Endodermal cell (in vitro differentiated cells): ENCODE data around the gene C15orf39. TPM values are rescaled to one million over a fixed set of nuclear protein-coding genes. Genes with fewer than 3 reads are reported as not detected.
A peak's percentile ranks its signal among the peaks of the same experiment; 100 is the strongest.

Experiments
- DNase-seq: peaks from one replicate; pipeline ENCODE4 v3.0.0-alpha.2; 2017
- H3K27ac ChIP-seq: 2 replicates; pipeline ENCODE4 v1.5.1; 2013; ENCODE audit warnings: mild to moderate bottlenecking, low read depth, low read length, moderate library complexity
- H3K27me3 ChIP-seq: 2 replicates; pipeline ENCODE4 v1.6.1; 2013; ENCODE audit warnings: mild to moderate bottlenecking, low read length, moderate library complexity; ENCODE audit not compliant: insufficient read depth, control insufficient read depth, poor library complexity, severe bottlenecking
- H3K36me3 ChIP-seq: 2 replicates; pipeline ENCODE4 v1.7.0; 2013; ENCODE audit warnings: mild to moderate bottlenecking, low read length, moderate library complexity; ENCODE audit not compliant: control insufficient read depth, insufficient read depth
- H3K4me1 ChIP-seq: one replicate; pipeline ENCODE4 v1.7.0; 2013; ENCODE audit warnings: low read length; ENCODE audit not compliant: control insufficient read depth, insufficient read depth
- H3K4me3 ChIP-seq: 2 replicates; pipeline ENCODE4 v1.5.1; 2013; ENCODE audit warnings: mild to moderate bottlenecking, low read length, moderate library complexity
- H3K9ac ChIP-seq: 2 replicates; pipeline ENCODE4 v1.6.1; 2013; ENCODE audit warnings: mild to moderate bottlenecking, low read length, moderate library complexity; ENCODE audit not compliant: poor library complexity, severe bottlenecking; ENCODE audit errors: extremely low read depth
- H3K9me3 ChIP-seq: 2 replicates; pipeline ENCODE4 v1.6.1; 2013; ENCODE audit warnings: mild to moderate bottlenecking, low read length, moderate library complexity; ENCODE audit not compliant: control insufficient read depth
- H3K27ac Mint-ChIP-seq: 2 replicates; pipeline ENCODE4 v1.8.0; 2020; ENCODE audit warnings: mixed read lengths
- H3K27me3 Mint-ChIP-seq: 2 replicates; pipeline ENCODE4 v1.8.0; 2021; ENCODE audit warnings: mild to moderate bottlenecking, mixed read lengths; ENCODE audit not compliant: insufficient read depth
- H3K36me3 Mint-ChIP-seq: 2 replicates; pipeline ENCODE4 v1.8.0; 2020; ENCODE audit warnings: low read depth, mixed read lengths
- H3K4me1 Mint-ChIP-seq: 2 replicates; pipeline ENCODE4 v1.8.0; 2020; ENCODE audit warnings: mixed read lengths
- H3K4me3 Mint-ChIP-seq: 2 replicates; pipeline ENCODE4 v1.8.0; 2020; ENCODE audit warnings: mild to moderate bottlenecking, moderate library complexity, mixed read lengths
- H3K9me3 Mint-ChIP-seq: 2 replicates; pipeline ENCODE4 v1.8.0; 2020; ENCODE audit warnings: mild to moderate bottlenecking, mixed read lengths
- CTCF ChIP-seq: fragments of 200-600 bp; sonication (generic); conservative IDR thresholded peaks from 2 replicates; pipeline ENCODE4 v1.5.0; 2021; ENCODE audit warnings: antibody characterized with exemption, mild to moderate bottlenecking
- WGBS, 2 experiments: methylation state at CpG; one replicate each; pipeline versions ENCODE4 v1.1.5 to v1.1.7; 2013; ENCODE audit warnings: missing lambda C conversion rate in 2 of 2, mixed read lengths in 1 of 2; ENCODE audit not compliant: insufficient coverage in 1 of 2, insufficient read length in 1 of 2; 5-methylcytosine and 5-hydroxymethylcytosine counted together
- total RNA-seq, 2 donors: library from RNA; stranded (reverse); fragmentation: NEBNext Ultra II Directional in 1 of 2; extraction: Animal tissue kit (Norgen Biotek cat#: 25700) in 1 of 2; gene quantifications; 2 replicates in 1 of 2; 3 replicates in 1 of 2; pipeline ENCODE4 v1.2.1, GENCODE V29; 2021

C15orf39 gene
- total RNA-seq, 2 donors from 2014 or later, result 19.0 to 22.2 TPM

- H3K9me3 Mint-ChIP-seq, result peaks cover 8% of the 10 kb centered on the region
- H3K4me1 Mint-ChIP-seq, result peaks cover 9% of the 10 kb centered on the region
- no peak for TF ChIP-seq CTCF
- no peak overlapping the region for H3K27ac Mint-ChIP-seq
- H3K27me3 Mint-ChIP-seq, result peaks cover 8% of the 10 kb centered on the region
- no peak overlapping the region for H3K4me3 Mint-ChIP-seq
- Histone ChIP-seq H3K9me3 (peaks cover 11% of the 10 kb centered on the region), H3K36me3 (no peaks in the 10 kb centered on the region), H3K4me1 (no peaks in the 10 kb centered on the region), H3K9ac (no peak overlapping the region), H3K4me3 (no peak overlapping the region), H3K27ac (no peak overlapping the region), H3K27me3 (no peaks in the 10 kb centered on the region)
- no peak for DNase-seq
- no peaks in the 10 kb centered on the region for H3K36me3 Mint-ChIP-seq
- WGBS, 2 experiments, result 90 to 95% methylated on average over 3 to 8 of the region's 8 CpGs
Observed at GRCh38 chr15:75153565-75154276, 48.0 kb upstream of the C15orf39 start.

GRCh38 chr15:75154461-75155062, 47.1 kb upstream of the C15orf39 start:
- no peaks in the 10 kb centered on the region for H3K36me3 Mint-ChIP-seq
- no peak for DNase-seq
- H3K4me1 Mint-ChIP-seq, result peaks cover 9% of the 10 kb centered on the region
- no peak overlapping the region for H3K27ac Mint-ChIP-seq
- H3K9me3 Mint-ChIP-seq, result peaks cover 8% of the 10 kb centered on the region
- 85 to 100% methylated on average over 5 to 7 of the region's 7 CpGs for WGBS, 2 experiments
- peaks cover 6% of the 10 kb centered on the region for H3K9me3 ChIP-seq
- TF ChIP-seq CTCF, result no peak
- no peak overlapping the region for H3K9ac ChIP-seq
- no peak overlapping the region for H3K4me3 ChIP-seq
- H3K4me1 ChIP-seq, result no peaks in the 10 kb centered on the region
- H3K4me3 Mint-ChIP-seq, result no peak overlapping the region
- peaks cover 8% of the 10 kb centered on the region for H3K27me3 Mint-ChIP-seq
- H3K36me3 ChIP-seq, result no peaks in the 10 kb centered on the region
- no peaks in the 10 kb centered on the region for H3K27me3 ChIP-seq
- H3K27ac ChIP-seq, result no peak overlapping the region

GRCh38 chr15:75156326-75157215, 45.1 kb upstream of the C15orf39 start:
- H3K27me3 ChIP-seq, result no peaks in the 10 kb centered on the region
- H3K4me3 ChIP-seq, result no peak overlapping the region
- H3K4me1 ChIP-seq, result peaks cover 5% of the 10 kb centered on the region
- Mint-ChIP-seq H3K27ac (no peak overlapping the region), H3K4me1 (peaks cover 13% of the 10 kb centered on the region), H3K36me3 (no peaks in the 10 kb centered on the region), H3K27me3 (peaks cover 3% of the 10 kb centered on the region), H3K4me3 (no peak overlapping the region), H3K9me3 (no peaks in the 10 kb centered on the region)
- TF ChIP-seq CTCF, result no peak
- DNase-seq, result peak; percentile 70
- no peak overlapping the region for H3K27ac ChIP-seq
- WGBS, 2 experiments, result 83 to 84% methylated on average over 8 to 12 of the region's 12 CpGs
- H3K36me3 ChIP-seq, result no peaks in the 10 kb centered on the region
- H3K9ac ChIP-seq, result no peak overlapping the region
- H3K9me3 ChIP-seq, result no peaks in the 10 kb centered on the region
